GM12874 (cell line): Measurements from ENCODE around the gene MIR17HG.

Experiments
- CTCF ChIP-seq: IDR thresholded peaks from 2 replicates; pipeline ENCODE4 v1.5.1; 2011; ENCODE audit warnings: low read depth, mild to moderate bottlenecking, control low read depth, low read length, moderate library complexity; ENCODE audit not compliant: insufficient read depth

MIR17HG gene

GRCh38 chr13:91347996-91348905 lies 764 bp downstream of the MIR17HG start:
- TF ChIP-seq CTCF, result peak; percentile 14; the same call in 1 of the 2 replicates

GRCh38 chr13:91348906-91349435 lies 1.5 kb downstream of the MIR17HG start:
- peak; percentile 98 for TF ChIP-seq CTCF

- no peak for TF ChIP-seq CTCF
Measured at GRCh38 chr13:91349992-91350911, 2.8 kb downstream of the MIR17HG start.

- no peak for TF ChIP-seq CTCF
Measured at GRCh38 chr13:91351123-91351522, 3.6 kb downstream of the MIR17HG start.

GRCh38 chr13:91351980-91352379 lies 4.5 kb downstream of the MIR17HG start:
- no peak for TF ChIP-seq CTCF

GRCh38 chr13:91353494-91353893 lies 6.0 kb downstream of the MIR17HG start:
- TF ChIP-seq CTCF, result no peak
